ENCODE measurements around the gene CPE. TPM values are rescaled to one million over a fixed set of nuclear protein-coding genes. Genes with fewer than 3 reads are reported as not detected.

Gene CPE
- total RNA-seq, 4 donors from 2014 or later, result 104 to 116 (median 108) TPM

DNA sequence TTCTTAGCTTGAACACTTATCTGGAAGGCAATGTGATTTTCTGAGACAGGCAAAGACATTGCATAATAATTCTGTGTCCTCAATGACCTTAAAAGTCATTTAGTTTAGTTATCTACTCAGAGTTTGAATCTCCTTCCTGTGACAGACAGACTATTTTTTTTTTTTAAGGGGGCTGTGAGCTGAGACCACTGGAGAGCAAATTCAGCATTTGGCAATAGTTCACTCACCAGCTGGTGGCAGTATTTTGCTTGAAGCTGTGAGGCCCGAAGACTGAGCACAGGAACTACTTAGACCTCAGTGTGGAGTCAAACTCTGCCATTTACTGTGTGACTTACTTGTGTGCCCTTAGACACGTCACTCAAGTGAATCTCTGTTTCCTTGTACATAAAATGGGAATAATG is 22.9 kb upstream of the CPE start:
- DNase-seq (ENCODE audit: extremely low spot score), result no peak
- WGBS, result 9% methylated on average over 2 of the region's 2 CpGs

DNA sequence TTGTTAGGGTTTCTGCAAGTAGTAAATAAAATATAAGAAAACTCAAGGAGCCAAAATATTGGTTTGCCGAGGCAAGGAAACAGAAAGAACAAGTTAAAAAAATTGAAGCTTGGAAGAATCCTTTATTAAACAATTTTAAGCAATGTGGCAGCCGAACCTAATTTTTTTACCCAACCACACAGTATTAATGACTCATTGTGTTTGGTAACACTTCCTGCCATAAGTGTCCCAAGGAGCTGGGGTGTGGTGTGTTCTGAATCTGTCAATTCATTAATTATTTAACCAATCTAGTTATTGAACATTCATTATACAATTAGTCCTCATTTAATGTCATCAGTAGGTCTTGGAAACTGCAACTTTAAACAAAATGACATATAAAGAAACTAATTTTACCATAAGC is 19.3 kb upstream of the CPE start:
- no peaks in the 10 kb centered on the region for H3K27me3 ChIP-seq
- 54% methylated on average over 2 of the region's 2 CpGs for WGBS
- no peak overlapping the region for H3K27ac ChIP-seq (replicated peaks in 1 of 4)
- H3K9me3 ChIP-seq, result no peaks in the 10 kb centered on the region
- H3K4me1 ChIP-seq, result no peaks in the 10 kb centered on the region
- TF ChIP-seq POLR2AphosphoS5 (IDR thresholded peaks at IDR 0.05) (no peak), EP300 (IDR thresholded peaks at IDR 0.05) (no peak), POLR2A (IDR thresholded peaks at IDR 0.05; ENCODE audit: low read depth) (no peak)
- TF ChIP-seq, protein P1, sequence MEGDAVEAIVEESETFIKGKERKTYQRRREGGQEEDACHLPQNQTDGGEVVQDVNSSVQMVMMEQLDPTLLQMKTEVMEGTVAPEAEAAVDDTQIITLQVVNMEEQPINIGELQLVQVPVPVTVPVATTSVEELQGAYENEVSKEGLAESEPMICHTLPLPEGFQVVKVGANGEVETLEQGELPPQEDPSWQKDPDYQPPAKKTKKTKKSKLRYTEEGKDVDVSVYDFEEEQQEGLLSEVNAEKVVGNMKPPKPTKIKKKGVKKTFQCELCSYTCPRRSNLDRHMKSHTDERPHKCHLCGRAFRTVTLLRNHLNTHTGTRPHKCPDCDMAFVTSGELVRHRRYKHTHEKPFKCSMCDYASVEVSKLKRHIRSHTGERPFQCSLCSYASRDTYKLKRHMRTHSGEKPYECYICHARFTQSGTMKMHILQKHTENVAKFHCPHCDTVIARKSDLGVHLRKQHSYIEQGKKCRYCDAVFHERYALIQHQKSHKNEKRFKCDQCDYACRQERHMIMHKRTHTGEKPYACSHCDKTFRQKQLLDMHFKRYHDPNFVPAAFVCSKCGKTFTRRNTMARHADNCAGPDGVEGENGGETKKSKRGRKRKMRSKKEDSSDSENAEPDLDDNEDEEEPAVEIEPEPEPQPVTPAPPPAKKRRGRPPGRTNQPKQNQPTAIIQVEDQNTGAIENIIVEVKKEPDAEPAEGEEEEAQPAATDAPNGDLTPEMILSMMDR (IDR thresholded peaks at IDR 0.05), result no peak
- H3K36me3 ChIP-seq, result no peaks in the 10 kb centered on the region
- intact Hi-C loops (cut with DNase I), result no loop called here
- no peak for DNase-seq (ENCODE audit: extremely low spot score)
- H3K4me3 ChIP-seq, result no peak overlapping the region

More for the DNA sequence above, 22.9 kb upstream of the CPE start:
- H3K9me3 ChIP-seq, result no peaks in the 10 kb centered on the region
- no peaks in the 10 kb centered on the region for H3K27me3 ChIP-seq
- no peaks in the 10 kb centered on the region for H3K36me3 ChIP-seq
- no peak overlapping the region for H3K4me3 ChIP-seq
- H3K4me1 ChIP-seq, result no peaks in the 10 kb centered on the region
- TF ChIP-seq, protein P1 (IDR thresholded peaks at IDR 0.05), result peak; percentile 40 to 54 (median 52)
- no peak for TF ChIP-seq EP300 (IDR thresholded peaks at IDR 0.05)
- intact Hi-C loops (cut with DNase I), result no loop called here
- H3K27ac ChIP-seq (replicated peaks in 1 of 4), result no peak overlapping the region

DNA sequence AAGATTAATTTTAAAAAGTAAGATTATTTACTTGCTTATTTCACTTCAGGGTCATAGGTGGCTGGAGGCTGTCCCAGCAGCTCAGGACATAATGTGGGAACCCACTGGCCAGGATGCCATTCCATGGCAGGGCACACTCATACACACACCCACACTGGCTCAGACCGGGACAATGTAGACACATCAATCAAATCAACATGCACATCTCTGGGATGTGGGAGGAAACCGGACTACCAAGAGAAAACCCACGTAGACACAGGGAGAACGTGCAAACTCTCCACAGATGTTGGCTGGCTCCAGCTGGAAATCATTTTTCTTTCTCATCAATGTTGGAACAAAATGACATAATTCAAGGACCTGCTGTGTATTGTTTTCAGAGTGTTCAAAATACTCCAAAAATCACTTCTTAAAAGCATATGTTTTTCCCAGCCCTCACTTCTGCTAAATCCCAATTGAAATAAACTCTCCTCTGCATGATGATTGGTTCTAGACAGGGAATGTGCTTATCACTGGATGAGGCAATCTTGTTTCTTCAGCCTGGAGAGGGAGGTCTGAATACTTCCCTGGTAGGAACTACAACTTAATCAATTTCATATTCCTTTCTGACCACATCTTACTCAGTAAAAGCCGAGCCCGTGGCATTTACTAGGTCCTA is 18.6 kb upstream of the CPE start:
- Histone ChIP-seq H3K27ac (replicated peaks in 1 of 4) (no peak overlapping the region), H3K4me3 (no peak overlapping the region), H3K27me3 (no peaks in the 10 kb centered on the region), H3K4me1 (no peaks in the 10 kb centered on the region), H3K9me3 (no peaks in the 10 kb centered on the region), H3K36me3 (no peaks in the 10 kb centered on the region)
- intact Hi-C loops (cut with DNase I), result no loop called here
- TF ChIP-seq, protein P1 (IDR thresholded peaks at IDR 0.05), result no peak
- no peak for TF ChIP-seq POLR2A (IDR thresholded peaks at IDR 0.05; ENCODE audit: low read depth)
- no peak for TF ChIP-seq EP300 (IDR thresholded peaks at IDR 0.05)
- TF ChIP-seq POLR2AphosphoS5 (IDR thresholded peaks at IDR 0.05), result no peak
- 58% methylated on average over 6 of the region's 6 CpGs for WGBS
- DNase-seq (ENCODE audit: extremely low spot score), result no peak

DNA sequence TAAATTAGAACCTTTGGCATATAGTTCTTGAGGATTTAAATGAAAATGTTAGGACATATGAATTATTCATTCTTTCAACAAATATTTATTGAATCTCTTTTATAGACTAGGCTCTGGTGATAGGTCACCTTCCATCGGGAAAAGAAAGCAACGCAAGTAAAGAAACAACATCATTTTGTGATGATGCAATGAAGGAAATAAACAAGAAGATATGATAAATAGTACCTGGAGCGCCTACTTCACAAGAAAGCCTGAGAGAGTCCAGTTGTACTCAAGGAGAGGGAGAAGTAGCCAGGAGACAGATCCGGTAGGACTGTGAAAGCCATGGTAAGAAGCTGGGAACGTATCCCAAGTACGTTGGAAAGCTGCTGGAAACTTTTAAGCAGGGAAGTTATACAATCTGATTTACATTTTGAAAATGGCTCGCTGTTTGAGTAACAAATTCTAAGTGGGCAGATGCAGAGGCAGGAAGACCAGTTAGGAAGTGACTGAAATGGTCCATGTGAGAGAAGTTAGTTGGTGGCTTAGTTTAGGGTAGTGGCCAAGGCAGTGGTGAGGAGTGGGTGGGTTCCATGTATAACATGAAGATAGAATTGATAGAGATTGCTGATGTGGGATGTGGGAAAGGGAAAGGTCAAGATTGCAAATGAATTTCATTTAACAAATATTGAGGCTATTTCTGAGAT is 17.7 kb upstream of the CPE start:
- no peak for TF ChIP-seq EP300 (IDR thresholded peaks at IDR 0.05)
- TF ChIP-seq POLR2AphosphoS5 (IDR thresholded peaks at IDR 0.05), result no peak
- TF ChIP-seq, protein P1 (IDR thresholded peaks at IDR 0.05), result no peak
- TF ChIP-seq POLR2A (IDR thresholded peaks at IDR 0.05; ENCODE audit: low read depth), result no peak
- intact Hi-C loops (cut with DNase I), result no loop called here
- no peak overlapping the region for H3K4me3 ChIP-seq
- WGBS, result 90% methylated on average over 7 of the region's 7 CpGs
- H3K27me3 ChIP-seq, result no peaks in the 10 kb centered on the region
- H3K36me3 ChIP-seq, result no peaks in the 10 kb centered on the region
- DNase-seq (ENCODE audit: extremely low spot score), result no peak
- H3K4me1 ChIP-seq, result no peaks in the 10 kb centered on the region
- H3K27ac ChIP-seq (replicated peaks in 1 of 4), result no peak overlapping the region
- H3K9me3 ChIP-seq, result no peaks in the 10 kb centered on the region

Measured in esophagus muscularis mucosa (tissue), 4 donors.